GM19452 (cell line): ENCODE data around the gene TREML2.
"Not testable (repeated sequence)": the region's sequence is repeated elsewhere in the genome, so short reads cannot be mapped to it uniquely, and the experiment has no call there.

ENCODE experiments used
- ATAC-seq: cut with Tn5 transposase; IDR thresholded peaks from one replicate; pipeline ENCODE4 v1.9.1; 2021; ENCODE audit not compliant: unreplicated experiment

TREML2 gene, protein sequence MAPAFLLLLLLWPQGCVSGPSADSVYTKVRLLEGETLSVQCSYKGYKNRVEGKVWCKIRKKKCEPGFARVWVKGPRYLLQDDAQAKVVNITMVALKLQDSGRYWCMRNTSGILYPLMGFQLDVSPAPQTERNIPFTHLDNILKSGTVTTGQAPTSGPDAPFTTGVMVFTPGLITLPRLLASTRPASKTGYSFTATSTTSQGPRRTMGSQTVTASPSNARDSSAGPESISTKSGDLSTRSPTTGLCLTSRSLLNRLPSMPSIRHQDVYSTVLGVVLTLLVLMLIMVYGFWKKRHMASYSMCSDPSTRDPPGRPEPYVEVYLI

GRCh38 chr6:41200901-41201763 is at the start of gene TREML2:
TREML2 (minus strand) TSS chr6:41201149; CDS start chr6:41201008, 141 bp downstream.
- no peak for ATAC-seq

GRCh38 chr6:41247882-41248705 is 47.1 kb upstream of the TREML2 start:
- ATAC-seq = no peak

DNA sequence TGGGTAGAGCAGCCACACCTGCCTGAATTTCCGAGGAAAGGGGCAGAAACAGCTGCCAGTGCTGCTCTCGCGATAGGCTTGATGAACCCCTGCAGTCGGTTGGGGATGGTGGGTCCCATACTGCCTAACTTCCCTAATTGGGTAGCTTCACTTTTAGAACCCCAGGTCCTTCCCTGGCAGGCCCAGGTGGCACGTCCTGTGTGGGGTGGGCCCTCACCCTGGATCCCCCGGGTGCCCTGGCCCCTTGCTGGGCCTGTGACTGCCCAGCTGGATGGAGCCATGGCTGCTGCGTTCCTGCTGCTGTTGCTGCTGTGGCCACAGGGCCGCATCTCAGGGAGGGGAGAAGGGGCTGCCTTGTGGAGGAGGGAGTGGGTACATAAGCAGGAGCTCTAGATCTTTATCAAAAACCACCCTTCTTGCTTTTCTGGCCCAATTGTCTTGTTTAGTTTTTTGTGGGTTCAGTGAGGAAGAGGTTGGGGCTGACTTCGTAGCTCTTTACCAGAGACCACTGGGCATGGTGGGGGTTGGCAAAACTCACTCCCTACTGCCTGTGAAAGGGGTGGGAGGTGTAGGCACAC is 46.4 kb upstream of the TREML2 start:
- no peak for ATAC-seq

DNA sequence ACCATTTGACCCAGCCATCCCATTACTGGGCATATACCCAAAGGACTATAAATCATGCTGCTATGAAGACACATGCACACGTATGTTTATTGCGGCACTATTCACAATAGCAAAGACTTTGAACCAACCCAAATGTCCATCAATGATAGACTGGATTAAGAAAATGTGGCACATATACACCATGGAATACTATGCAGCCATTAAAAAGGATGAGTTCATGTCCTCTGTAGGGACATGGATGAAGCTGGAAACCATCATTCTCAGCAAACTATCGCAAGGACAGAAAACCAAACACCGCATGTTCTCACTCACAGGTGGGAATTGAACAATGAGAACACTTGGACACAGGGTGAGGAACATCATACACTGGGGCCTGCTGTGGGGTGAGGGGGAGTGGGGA is 45.6 kb upstream of the TREML2 start:
- ATAC-seq = not testable (repeated sequence)

DNA sequence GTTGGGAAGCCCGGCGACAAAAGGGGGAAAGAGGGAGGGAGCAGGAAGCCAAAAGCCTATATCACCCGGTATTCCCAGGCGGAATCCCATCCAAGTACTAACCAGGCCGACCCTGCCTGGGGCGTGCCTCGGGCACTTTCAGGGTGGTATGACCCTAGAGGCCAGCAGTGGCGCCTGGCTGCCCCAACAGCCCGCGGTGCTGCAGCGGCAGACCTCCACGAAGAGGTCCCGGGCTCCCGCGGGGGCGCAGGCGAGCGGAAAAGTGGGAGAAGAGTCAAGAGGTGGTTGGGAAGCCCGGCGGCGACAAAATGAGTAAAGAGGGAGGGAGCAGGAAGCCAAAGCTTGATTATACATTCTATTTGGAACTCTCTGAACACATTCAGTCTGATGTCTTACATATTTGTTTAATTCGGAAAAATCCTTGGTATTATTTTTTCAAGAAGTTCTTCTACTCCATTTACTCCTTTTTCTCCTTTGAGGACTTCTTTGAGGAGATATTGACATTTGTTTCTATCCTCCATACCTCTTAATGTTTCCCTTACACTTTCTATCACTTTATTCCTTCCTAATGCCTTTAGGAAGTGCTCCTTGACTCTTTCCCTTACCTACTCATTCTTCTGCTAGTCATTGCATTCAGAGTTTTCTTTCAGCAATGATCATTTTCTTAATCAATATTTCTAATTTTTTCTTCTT is 38.7 kb upstream of the TREML2 start:
- no peak for ATAC-seq

DNA sequence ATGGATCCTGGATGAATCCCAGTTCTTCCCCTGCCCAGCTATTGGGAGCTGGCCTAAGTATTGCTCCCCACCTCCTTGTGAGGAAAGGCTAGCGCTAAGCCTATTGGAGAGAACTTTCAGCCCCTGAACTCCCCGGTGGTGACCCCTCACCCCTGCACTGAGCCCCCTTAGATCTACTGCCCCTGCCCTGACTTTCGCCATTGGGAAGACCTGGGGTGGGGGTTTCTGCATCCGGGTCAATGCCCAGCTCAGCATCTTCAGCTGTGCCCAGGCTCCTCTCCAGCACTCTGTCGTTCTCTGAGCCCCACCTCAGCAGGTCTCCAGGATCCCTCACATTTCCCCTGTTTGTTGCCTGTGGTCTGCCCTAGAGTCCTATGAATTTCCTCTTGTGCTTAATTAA is 36.2 kb upstream of the TREML2 start:
- no peak for ATAC-seq

DNA sequence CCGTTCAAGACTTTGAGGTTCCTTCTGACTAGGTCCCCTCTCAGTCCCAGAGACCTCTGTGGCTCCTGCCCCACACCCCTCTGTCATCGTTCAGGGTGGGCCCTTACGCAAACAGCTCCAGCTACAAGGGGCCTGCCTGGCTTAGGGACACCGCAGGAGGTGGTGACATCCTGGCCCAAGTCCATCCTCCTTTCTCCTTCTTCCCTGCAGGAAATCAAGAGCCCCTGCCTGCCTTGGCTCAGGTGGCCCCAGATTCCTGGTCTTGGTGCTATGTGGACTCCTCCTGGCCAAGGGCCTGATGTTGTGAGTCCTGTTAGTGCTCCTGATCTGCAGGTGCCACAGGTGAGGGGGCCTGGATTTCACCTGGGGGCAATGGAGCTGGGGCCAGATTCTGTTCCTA is 35.3 kb upstream of the TREML2 start:
- no peak for ATAC-seq

GRCh38 chr6:41232667-41233066 is 31.7 kb upstream of the TREML2 start:
- no peak for ATAC-seq

- no peak for ATAC-seq
Measured at GRCh38 chr6:41231246-41231645, 30.3 kb upstream of the TREML2 start.

- no peak for ATAC-seq
Measured at GRCh38 chr6:41229721-41230120, 28.8 kb upstream of the TREML2 start.

GRCh38 chr6:41228616-41229015 is 27.7 kb upstream of the TREML2 start:
- ATAC-seq = no peak

DNA sequence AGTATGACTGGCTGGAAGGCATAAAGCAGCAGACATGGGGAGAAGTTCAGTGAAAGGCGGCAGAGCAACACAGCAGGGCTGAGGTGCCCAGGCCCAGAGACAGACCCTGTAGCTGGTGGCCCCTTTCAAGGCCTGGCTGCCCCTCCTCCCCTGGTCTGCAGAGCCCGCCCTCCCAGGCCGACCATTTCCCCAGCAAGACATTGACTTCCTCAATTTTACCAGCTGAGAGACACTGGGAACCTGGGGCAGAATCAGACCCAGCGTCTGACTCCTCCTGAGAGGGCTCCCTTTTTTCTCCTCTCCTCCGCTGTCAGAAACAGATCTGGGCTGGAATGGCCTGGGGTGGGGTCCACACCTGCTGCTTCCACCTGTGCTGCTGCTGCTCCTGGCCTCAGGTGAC is 27.1 kb upstream of the TREML2 start, which contains the start of gene TREML4:
TREML4 (plus strand) TSS at position 254 of the 400 bp plus-strand sequence; CDS start at position 333, 79 bp downstream.
- no peak for ATAC-seq

DNA sequence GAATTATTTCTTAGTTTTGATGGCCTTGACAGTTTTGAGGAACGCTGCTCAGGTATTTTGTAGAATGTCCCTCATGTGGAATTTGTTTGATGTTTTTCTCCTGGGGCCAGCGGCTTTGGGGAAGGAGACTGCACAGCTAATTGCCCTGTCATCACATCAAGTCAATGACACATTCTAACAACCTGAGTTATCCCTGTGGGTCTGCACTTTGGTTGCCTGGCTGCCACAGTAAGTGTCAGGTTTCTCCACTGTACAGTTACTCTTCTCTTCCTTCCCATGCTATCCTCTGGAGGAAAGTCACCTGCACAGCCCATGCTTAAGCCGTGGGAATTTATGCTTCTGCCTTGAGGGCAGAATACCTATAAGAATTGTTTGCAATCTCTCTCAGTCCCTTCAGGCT is 25.8 kb upstream of the TREML2 start:
- no peak for ATAC-seq

- ATAC-seq = no peak
Measured at GRCh38 chr6:41224800-41225199, 23.9 kb upstream of the TREML2 start.

DNA sequence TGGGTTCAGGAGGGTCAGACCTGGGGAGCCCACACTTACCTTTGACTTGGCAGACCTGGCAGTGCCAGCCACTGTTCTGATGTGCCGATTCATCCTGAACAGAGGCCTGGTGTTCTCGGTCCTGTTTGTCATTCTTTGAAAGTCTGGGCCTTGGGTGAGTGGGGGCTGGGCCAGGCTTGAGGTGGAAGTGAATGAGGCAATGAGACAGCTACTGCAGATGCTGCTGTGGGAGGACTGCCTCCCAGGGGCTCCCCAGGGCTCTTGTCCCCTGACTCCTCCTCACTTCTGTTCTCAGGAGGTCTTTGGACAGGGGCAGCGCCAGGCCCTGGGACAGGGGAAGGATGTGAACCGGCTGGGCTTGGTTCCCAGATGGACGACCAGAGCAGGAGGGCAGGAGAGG is 21.6 kb upstream of the TREML2 start:
- no peak for ATAC-seq

- no peak for ATAC-seq
Measured at GRCh38 chr6:41222045-41222444, 21.1 kb upstream of the TREML2 start.

- ATAC-seq = no peak
Measured at GRCh38 chr6:41216616-41217015, 15.7 kb upstream of the TREML2 start.

- no peak for ATAC-seq
Measured at GRCh38 chr6:41215777-41216176, 14.8 kb upstream of the TREML2 start.

GRCh38 chr6:41214559-41215238 is 13.8 kb upstream of the TREML2 start:
- ATAC-seq = no peak
